Astrocyte (in vitro differentiated cells and primary cell): ENCODE data around the gene ITGAV. TPM values are rescaled to one million over a fixed set of nuclear protein-coding genes. Genes with fewer than 3 reads are reported as not detected.

Experiments used
- DNase-seq: peaks from one replicate; pipeline ENCODE4 v3.0.0-alpha.2; 2010; ENCODE audit warnings: low read depth
- FAIRE-seq: peaks from 2 replicates; lab custom pipeline; 2011; peaks lifted over from hg19 to GRCh38; lab: Jason Lieb, UNC
- H2AFZ ChIP-seq: 2 replicates; pipeline ENCODE4 v1.6.0; 2012; ENCODE audit warnings: low read depth, low read length, inconsistent platforms
- H3K27ac ChIP-seq: 2 replicates; pipeline ENCODE4 v1.5.1; 2011; ENCODE audit warnings: low read depth, low read length, inconsistent platforms
- H3K27me3 ChIP-seq: 2 replicates; pipeline ENCODE4 v1.6.0; 2011; ENCODE audit warnings: low read length, inconsistent platforms; ENCODE audit not compliant: insufficient read depth
- H3K36me3 ChIP-seq: 2 replicates; pipeline ENCODE4 v1.5.1; 2011; ENCODE audit warnings: low read length, inconsistent platforms; ENCODE audit not compliant: insufficient read depth
- H3K4me1 ChIP-seq: 2 replicates; pipeline ENCODE4 v1.5.1; 2011; ENCODE audit warnings: low read length, inconsistent platforms; ENCODE audit not compliant: insufficient read depth
- H3K4me2 ChIP-seq: 2 replicates; pipeline ENCODE4 v1.6.0; 2012; ENCODE audit warnings: low read length, inconsistent platforms
- H3K4me3 ChIP-seq: 2 replicates; pipeline ENCODE4 v1.5.1; 2011; ENCODE audit warnings: low read depth, mild to moderate bottlenecking, low read length, inconsistent platforms; ENCODE audit not compliant: insufficient read depth
- H3K79me2 ChIP-seq: 2 replicates; pipeline ENCODE4 v1.6.0; 2012; ENCODE audit warnings: mild to moderate bottlenecking, low read length, inconsistent platforms; ENCODE audit not compliant: insufficient read depth
- H3K9ac ChIP-seq: 2 replicates; pipeline ENCODE4 v1.6.0; 2012; ENCODE audit warnings: mild to moderate bottlenecking, low read length, inconsistent platforms
- H3K9me3 ChIP-seq: 2 replicates; pipeline ENCODE4 v1.5.1; 2012; ENCODE audit warnings: low read depth, mild to moderate bottlenecking, low read length, inconsistent platforms; ENCODE audit not compliant: insufficient read depth
- H4K20me1 ChIP-seq: 2 replicates; pipeline ENCODE4 v1.6.0; 2012; ENCODE audit warnings: low read length, inconsistent platforms; ENCODE audit not compliant: insufficient read depth
- H3K27ac Mint-ChIP-seq: one replicate; pipeline ENCODE4 v1.8.0; 2021; ENCODE audit warnings: mild to moderate bottlenecking, mixed read lengths; ENCODE audit not compliant: unreplicated experiment
- H3K27me3 Mint-ChIP-seq: one replicate; pipeline ENCODE4 v1.8.0; 2021; ENCODE audit warnings: low read depth, mixed read lengths; ENCODE audit not compliant: unreplicated experiment
- H3K36me3 Mint-ChIP-seq: one replicate; pipeline ENCODE4 v1.8.0; 2021; ENCODE audit warnings: low read depth, mixed read lengths; ENCODE audit not compliant: unreplicated experiment
- H3K4me1 Mint-ChIP-seq: one replicate; pipeline ENCODE4 v1.8.0; 2021; ENCODE audit warnings: low read depth, mixed read lengths; ENCODE audit not compliant: unreplicated experiment
- H3K4me3 Mint-ChIP-seq: one replicate; pipeline ENCODE4 v1.8.0; 2021; ENCODE audit warnings: mild to moderate bottlenecking, moderate library complexity, mixed read lengths; ENCODE audit not compliant: unreplicated experiment
- H3K9me3 Mint-ChIP-seq: one replicate; pipeline ENCODE4 v1.8.0; 2021; ENCODE audit warnings: mild to moderate bottlenecking, mixed read lengths; ENCODE audit not compliant: unreplicated experiment
- EZH2 ChIP-seq: IDR thresholded peaks from 2 replicates; pipeline ENCODE4 v1.6.1; 2012; ENCODE audit warnings: mild to moderate bottlenecking, low read length, inconsistent platforms; ENCODE audit not compliant: insufficient read depth
- total RNA-seq: library from RNA; stranded (reverse); gene quantifications from 2 replicates; pipeline ENCODE4 v1.2.1, GENCODE V29; 2021
- TF ChIP-seq, protein P1 (sequence below): IDR thresholded peaks from 2 replicates; pipeline ENCODE4 v1.5.1; 2011; ENCODE audit warnings: low read depth, mild to moderate bottlenecking, inconsistent platforms, low read length, moderate library complexity; ENCODE audit not compliant: insufficient read depth

ITGAV gene
- total RNA-seq, 1 donor from 2014 or later, result 661 TPM

DNA sequence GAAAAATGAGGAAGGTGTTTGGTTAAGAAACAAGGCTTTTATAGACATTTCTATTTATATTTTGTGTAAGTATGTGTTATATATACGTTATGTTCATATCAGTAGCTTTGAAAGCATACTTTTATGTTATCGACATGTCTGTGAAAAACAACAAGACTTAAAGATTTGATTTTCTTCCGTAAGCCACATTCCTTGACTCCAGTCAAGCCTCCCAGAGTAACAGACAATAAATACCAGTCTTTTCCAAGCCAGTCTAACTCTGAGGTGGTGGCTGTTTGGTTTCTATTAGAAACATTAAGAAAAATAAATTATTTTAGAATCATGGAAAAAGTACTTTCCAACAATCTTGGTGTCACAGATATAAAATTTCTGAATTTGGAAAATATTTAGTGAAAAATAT is 16.3 kb upstream of the ITGAV start:
- Mint-ChIP-seq H3K27me3 (no peaks in the 10 kb centered on the region), H3K4me3 (no peak overlapping the region), H3K9me3 (no peaks in the 10 kb centered on the region), H3K27ac (peak overlapping the region; percentile 92), H3K36me3 (no peaks in the 10 kb centered on the region), H3K4me1 (peaks cover 46% of the 10 kb centered on the region)
- H3K27me3 ChIP-seq, result no peaks in the 10 kb centered on the region
- no peaks in the 10 kb centered on the region for H4K20me1 ChIP-seq
- peaks cover 37% of the 10 kb centered on the region for H3K4me1 ChIP-seq
- H3K27ac ChIP-seq, result no peak overlapping the region
- no peaks in the 10 kb centered on the region for H3K9me3 ChIP-seq
- DNase-seq, result no peak
- no peak overlapping the region for H3K4me2 ChIP-seq
- no peak for FAIRE-seq
- TF ChIP-seq, protein P1, sequence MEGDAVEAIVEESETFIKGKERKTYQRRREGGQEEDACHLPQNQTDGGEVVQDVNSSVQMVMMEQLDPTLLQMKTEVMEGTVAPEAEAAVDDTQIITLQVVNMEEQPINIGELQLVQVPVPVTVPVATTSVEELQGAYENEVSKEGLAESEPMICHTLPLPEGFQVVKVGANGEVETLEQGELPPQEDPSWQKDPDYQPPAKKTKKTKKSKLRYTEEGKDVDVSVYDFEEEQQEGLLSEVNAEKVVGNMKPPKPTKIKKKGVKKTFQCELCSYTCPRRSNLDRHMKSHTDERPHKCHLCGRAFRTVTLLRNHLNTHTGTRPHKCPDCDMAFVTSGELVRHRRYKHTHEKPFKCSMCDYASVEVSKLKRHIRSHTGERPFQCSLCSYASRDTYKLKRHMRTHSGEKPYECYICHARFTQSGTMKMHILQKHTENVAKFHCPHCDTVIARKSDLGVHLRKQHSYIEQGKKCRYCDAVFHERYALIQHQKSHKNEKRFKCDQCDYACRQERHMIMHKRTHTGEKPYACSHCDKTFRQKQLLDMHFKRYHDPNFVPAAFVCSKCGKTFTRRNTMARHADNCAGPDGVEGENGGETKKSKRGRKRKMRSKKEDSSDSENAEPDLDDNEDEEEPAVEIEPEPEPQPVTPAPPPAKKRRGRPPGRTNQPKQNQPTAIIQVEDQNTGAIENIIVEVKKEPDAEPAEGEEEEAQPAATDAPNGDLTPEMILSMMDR, result no peak
- no peak for TF ChIP-seq EZH2
- H3K9ac ChIP-seq, result no peak overlapping the region
- no peaks in the 10 kb centered on the region for H3K36me3 ChIP-seq
- no peaks in the 10 kb centered on the region for H3K79me2 ChIP-seq
- H2AFZ ChIP-seq, result no peak overlapping the region
- H3K4me3 ChIP-seq, result no peak overlapping the region

DNA sequence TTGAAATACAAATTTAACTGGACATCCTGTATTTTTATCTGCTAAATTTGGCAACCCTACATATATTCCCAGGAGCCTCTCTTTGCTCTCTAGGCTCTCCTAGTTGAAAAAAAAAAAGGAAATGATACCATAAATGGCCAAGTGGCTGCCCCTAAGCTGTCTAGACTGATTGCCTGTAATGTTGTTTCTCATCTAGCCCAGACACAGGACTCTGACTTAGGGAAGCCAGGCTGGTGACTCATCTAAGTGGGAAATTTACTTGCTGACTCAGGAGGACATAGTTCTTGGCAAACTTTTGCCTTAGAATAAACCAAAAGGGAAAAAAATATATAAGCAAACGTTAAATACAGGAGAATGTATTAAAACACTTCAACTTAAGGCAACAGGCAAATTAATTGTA is 14.6 kb upstream of the ITGAV start:
- Mint-ChIP-seq H3K27me3 (no peaks in the 10 kb centered on the region), H3K27ac (peak overlapping the region; percentile 99), H3K4me3 (peak overlapping the region; percentile 47), H3K4me1 (peaks cover 39% of the 10 kb centered on the region), H3K36me3 (no peaks in the 10 kb centered on the region), H3K9me3 (no peaks in the 10 kb centered on the region)
- no peaks in the 10 kb centered on the region for H3K9me3 ChIP-seq
- H3K4me3 ChIP-seq, result no peak overlapping the region
- H3K27me3 ChIP-seq, result no peaks in the 10 kb centered on the region
- H3K79me2 ChIP-seq, result no peaks in the 10 kb centered on the region
- no peaks in the 10 kb centered on the region for H4K20me1 ChIP-seq
- peaks cover 31% of the 10 kb centered on the region for H3K4me1 ChIP-seq
- H3K27ac ChIP-seq, result peak overlapping the region; percentile 92
- TF ChIP-seq, protein P1, result no peak
- no peak for TF ChIP-seq EZH2
- peak overlapping the region; percentile 61 for H3K4me2 ChIP-seq
- DNase-seq (peak; percentile 99), FAIRE-seq (peak; percentile 93)
- H3K9ac ChIP-seq, result peak overlapping the region; percentile 57
- H2AFZ ChIP-seq, result no peak overlapping the region
- H3K36me3 ChIP-seq, result no peaks in the 10 kb centered on the region

DNA sequence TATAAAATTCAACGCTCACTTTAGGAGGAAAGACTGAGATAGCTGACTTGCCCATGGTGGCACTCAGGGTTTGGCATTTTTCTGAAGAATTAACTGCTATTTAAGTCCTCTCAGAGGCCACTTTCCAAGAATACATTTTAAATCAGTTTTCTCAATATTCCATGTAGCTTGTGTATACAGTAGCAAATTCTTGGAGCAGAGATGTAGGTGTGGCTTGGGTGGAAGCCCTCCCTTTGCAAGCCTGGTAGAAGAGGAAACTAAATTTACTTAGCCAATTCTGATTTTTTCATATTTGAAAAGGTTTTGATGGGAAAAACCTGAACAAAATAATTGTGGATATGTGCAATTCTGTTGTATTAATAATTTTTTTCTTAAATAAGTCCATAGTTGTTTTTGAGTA is 14.0 kb upstream of the ITGAV start:
- H3K36me3 ChIP-seq, result no peaks in the 10 kb centered on the region
- peaks cover 25% of the 10 kb centered on the region for H3K4me1 ChIP-seq
- Mint-ChIP-seq H3K4me3 (peak overlapping the region; percentile 35), H3K4me1 (peaks cover 36% of the 10 kb centered on the region), H3K9me3 (no peaks in the 10 kb centered on the region), H3K27ac (peak overlapping the region; percentile 99), H3K27me3 (no peaks in the 10 kb centered on the region), H3K36me3 (peaks cover 1% of the 10 kb centered on the region)
- DNase-seq (no peak), FAIRE-seq (peak; percentile 29)
- H3K9ac ChIP-seq, result peak overlapping the region; percentile 57
- TF ChIP-seq, protein P1, result no peak
- TF ChIP-seq EZH2, result no peak
- H2AFZ ChIP-seq, result no peak overlapping the region
- H3K27ac ChIP-seq, result peak overlapping the region; percentile 92
- H3K79me2 ChIP-seq, result no peaks in the 10 kb centered on the region
- no peaks in the 10 kb centered on the region for H3K9me3 ChIP-seq
- peak overlapping the region; percentile 61 for H3K4me2 ChIP-seq
- H3K27me3 ChIP-seq, result no peaks in the 10 kb centered on the region
- no peak overlapping the region for H3K4me3 ChIP-seq
- H4K20me1 ChIP-seq, result no peaks in the 10 kb centered on the region
